Activated T-helper 2 cell treated with anti-CD3 and anti-CD28 coated beads, Interferon-gamma antibody, Interleukin-2, Interleukin-4, amounts not matched to agents 10 μg/mL and 5 μg/mL and 100 μg/mL, durations not matched to agents 14 hours and 24 hours and 36 hours (primary cell): ENCODE measurements around the gene ARHGAP8. TPM values are rescaled to one million over a fixed set of nuclear protein-coding genes. Genes with fewer than 3 reads are reported as not detected.

Experiments
- DNase-seq: peaks from one replicate; pipeline ENCODE4 v3.0.0; 2021; ENCODE audit warnings: low spot score
- H3K27ac Mint-ChIP-seq: one replicate; pipeline ENCODE4 v1.8.0; 2021; ENCODE audit warnings: mixed read lengths
- H3K27me3 Mint-ChIP-seq: one replicate; pipeline ENCODE4 v1.8.0; 2021; ENCODE audit warnings: low read depth, mixed read lengths
- H3K36me3 Mint-ChIP-seq: one replicate; pipeline ENCODE4 v1.8.0; 2021; ENCODE audit warnings: low read depth, mixed read lengths
- H3K4me1 Mint-ChIP-seq: one replicate; pipeline ENCODE4 v1.8.0; 2021; ENCODE audit warnings: low read depth, mixed read lengths
- H3K4me3 Mint-ChIP-seq: one replicate; pipeline ENCODE4 v1.8.0; 2021; ENCODE audit warnings: low read depth, mild to moderate bottlenecking, moderate library complexity, mixed read lengths
- H3K9me3 Mint-ChIP-seq: one replicate; pipeline ENCODE4 v1.8.0; 2021; ENCODE audit warnings: mixed read lengths
- intact Hi-C: fragments of 100-400 bp; cut with micrococcal nuclease; formaldehyde crosslinking; loops from one replicate; pipeline ENCODE4 v1.15.1; 2023
- total RNA-seq: library from RNA; stranded (reverse); gene quantifications from 2 replicates; pipeline ENCODE4 v1.2.3, GENCODE V29; 2022

ARHGAP8 gene
- total RNA-seq, 1 donor from 2014 or later, result 0.30 TPM

GRCh38 chr22:44809456-44809855, 57.1 kb downstream of the ARHGAP8 start:
- H3K27me3 Mint-ChIP-seq, result no peaks in the 10 kb centered on the region
- no peaks in the 10 kb centered on the region for H3K4me1 Mint-ChIP-seq
- no peak for DNase-seq
- no peaks in the 10 kb centered on the region for H3K36me3 Mint-ChIP-seq
- no peaks in the 10 kb centered on the region for H3K9me3 Mint-ChIP-seq
- no peak overlapping the region for H3K27ac Mint-ChIP-seq
- intact Hi-C loops, result no loop called here
- no peak overlapping the region for H3K4me3 Mint-ChIP-seq

- Mint-ChIP-seq H3K4me3 (no peak overlapping the region), H3K4me1 (no peaks in the 10 kb centered on the region), H3K36me3 (no peaks in the 10 kb centered on the region), H3K9me3 (no peaks in the 10 kb centered on the region), H3K27ac (no peak overlapping the region), H3K27me3 (no peaks in the 10 kb centered on the region)
- intact Hi-C loops, result no loop called here
- DNase-seq, result no peak
These were observed 58.8 kb downstream of the ARHGAP8 start for GRCh38 chr22:44811141-44811540.

GRCh38 chr22:44813416-44813815, 61.0 kb downstream of the ARHGAP8 start:
- Mint-ChIP-seq H3K4me3 (no peak overlapping the region), H3K9me3 (no peaks in the 10 kb centered on the region), H3K27ac (no peak overlapping the region), H3K36me3 (no peaks in the 10 kb centered on the region), H3K27me3 (no peaks in the 10 kb centered on the region), H3K4me1 (no peaks in the 10 kb centered on the region)
- no peak for DNase-seq
- intact Hi-C loops, result no loop called here

- H3K9me3 Mint-ChIP-seq, result no peaks in the 10 kb centered on the region
- intact Hi-C loops, result no loop called here
- H3K36me3 Mint-ChIP-seq, result no peaks in the 10 kb centered on the region
- no peak overlapping the region for H3K4me3 Mint-ChIP-seq
- H3K27ac Mint-ChIP-seq, result no peak overlapping the region
- H3K4me1 Mint-ChIP-seq, result no peaks in the 10 kb centered on the region
- DNase-seq, result no peak
- H3K27me3 Mint-ChIP-seq, result no peaks in the 10 kb centered on the region
These were observed 62.1 kb downstream of the ARHGAP8 start for GRCh38 chr22:44814266-44815098.

GRCh38 chr22:44815099-44816070, 63.0 kb downstream of the ARHGAP8 start:
- intact Hi-C loops, result no loop called here
- DNase-seq, result no peak
- no peaks in the 10 kb centered on the region for H3K9me3 Mint-ChIP-seq

GRCh38 chr22:44816141-44816540, 63.8 kb downstream of the ARHGAP8 start:
- no peaks in the 10 kb centered on the region for H3K27me3 Mint-ChIP-seq
- no peaks in the 10 kb centered on the region for H3K4me1 Mint-ChIP-seq
- no peaks in the 10 kb centered on the region for H3K36me3 Mint-ChIP-seq
- H3K27ac Mint-ChIP-seq, result no peak overlapping the region
- H3K9me3 Mint-ChIP-seq, result no peaks in the 10 kb centered on the region
- intact Hi-C loops, result no loop called here
- H3K4me3 Mint-ChIP-seq, result no peak overlapping the region
- DNase-seq, result no peak

More at GRCh38 chr22:44815099-44816070, 63.0 kb downstream of the ARHGAP8 start:
- no peak overlapping the region for H3K27ac Mint-ChIP-seq
- no peaks in the 10 kb centered on the region for H3K27me3 Mint-ChIP-seq
- H3K4me3 Mint-ChIP-seq, result no peak overlapping the region
- no peaks in the 10 kb centered on the region for H3K4me1 Mint-ChIP-seq
- H3K36me3 Mint-ChIP-seq, result no peaks in the 10 kb centered on the region

- Mint-ChIP-seq H3K27ac (no peak overlapping the region), H3K4me1 (no peaks in the 10 kb centered on the region), H3K4me3 (no peak overlapping the region), H3K9me3 (no peaks in the 10 kb centered on the region), H3K36me3 (no peaks in the 10 kb centered on the region), H3K27me3 (no peaks in the 10 kb centered on the region)
- intact Hi-C loops, result no loop called here
- DNase-seq, result no peak
These were observed 66.4 kb downstream of the ARHGAP8 start for GRCh38 chr22:44818727-44819126.

GRCh38 chr22:44819966-44820631, 67.7 kb downstream of the ARHGAP8 start:
- H3K9me3 Mint-ChIP-seq, result no peaks in the 10 kb centered on the region
- no peaks in the 10 kb centered on the region for H3K27me3 Mint-ChIP-seq
- no peak overlapping the region for H3K4me3 Mint-ChIP-seq
- intact Hi-C loops, result loop anchor here (1.0 to 5.0 kb wide), 2 partner anchors 262 to 276 kb away; no protein-coding TSS in a partner anchor
- no peak overlapping the region for H3K27ac Mint-ChIP-seq
- no peak for DNase-seq
- no peaks in the 10 kb centered on the region for H3K36me3 Mint-ChIP-seq
- no peaks in the 10 kb centered on the region for H3K4me1 Mint-ChIP-seq

GRCh38 chr22:44821741-44822475, 69.5 kb downstream of the ARHGAP8 start:
- H3K27me3 Mint-ChIP-seq, result no peaks in the 10 kb centered on the region
- intact Hi-C loops, result loop anchor here (5.0 kb wide), 1 partner anchor 260 kb away; no protein-coding TSS in a partner anchor

GRCh38 chr22:44822534-44822933, 70.2 kb downstream of the ARHGAP8 start:
- Mint-ChIP-seq H3K27ac (no peak overlapping the region), H3K27me3 (no peaks in the 10 kb centered on the region), H3K9me3 (no peaks in the 10 kb centered on the region), H3K4me3 (no peak overlapping the region), H3K36me3 (no peaks in the 10 kb centered on the region), H3K4me1 (no peaks in the 10 kb centered on the region)
- intact Hi-C loops, result loop anchor here (5.0 kb wide), 1 partner anchor 260 kb away; no protein-coding TSS in a partner anchor
- DNase-seq, result no peak

More at GRCh38 chr22:44821741-44822475, 69.5 kb downstream of the ARHGAP8 start:
- Mint-ChIP-seq H3K36me3 (no peaks in the 10 kb centered on the region), H3K9me3 (no peaks in the 10 kb centered on the region), H3K4me3 (no peak overlapping the region), H3K4me1 (no peaks in the 10 kb centered on the region), H3K27ac (no peak overlapping the region)
- no peak for DNase-seq

GRCh38 chr22:44823396-44823795, 71.0 kb downstream of the ARHGAP8 start:
- H3K27me3 Mint-ChIP-seq, result no peaks in the 10 kb centered on the region
- DNase-seq, result no peak
- H3K4me1 Mint-ChIP-seq, result no peaks in the 10 kb centered on the region
- intact Hi-C loops, result loop anchor here (5.0 kb wide), 1 partner anchor 259 kb away; no protein-coding TSS in a partner anchor
- H3K27ac Mint-ChIP-seq, result no peak overlapping the region
- H3K9me3 Mint-ChIP-seq, result no peaks in the 10 kb centered on the region
- H3K36me3 Mint-ChIP-seq, result no peaks in the 10 kb centered on the region
- H3K4me3 Mint-ChIP-seq, result no peak overlapping the region

- no peaks in the 10 kb centered on the region for H3K4me1 Mint-ChIP-seq
- H3K36me3 Mint-ChIP-seq, result no peaks in the 10 kb centered on the region
- H3K9me3 Mint-ChIP-seq, result no peaks in the 10 kb centered on the region
- no peak overlapping the region for H3K27ac Mint-ChIP-seq
- intact Hi-C loops, result loop anchor here (5.0 kb wide), 1 partner anchor 258 kb away; no protein-coding TSS in a partner anchor
- no peaks in the 10 kb centered on the region for H3K27me3 Mint-ChIP-seq
- DNase-seq, result no peak
- no peak overlapping the region for H3K4me3 Mint-ChIP-seq
These were observed 71.4 kb downstream of the ARHGAP8 start for GRCh38 chr22:44823806-44824205.
